ENCODE measurements around the gene TADA3. TPM values are rescaled to one million over a fixed set of nuclear protein-coding genes. Genes with fewer than 3 reads are reported as not detected.

TADA3 gene
- total RNA-seq, 1 donor from 2014 or later: 27.1 TPM

GRCh38 chr3:9800529-9800928 lies 8.3 kb upstream of the TADA3 start:
- Histone ChIP-seq H3K9ac (ENCODE audit: low read depth in 1 of 3, low read length in 3 of 3) (no peak overlapping the region), H3K27ac (ENCODE audit: low read depth, low read length) (no peak overlapping the region), H3K4me1 (ENCODE audit: control insufficient read depth in 3 of 3, insufficient read depth in 3 of 3, low read length in 3 of 3) (peaks cover 8 to 14% (median 10%) of the 10 kb centered on the region in 3 donors), H3K27me3 (ENCODE audit: control insufficient read depth in 3 of 3, insufficient read depth in 3 of 3, low read length in 3 of 3) (no peaks in the 10 kb centered on the region), H3K9me3 (ENCODE audit: control insufficient read depth in 3 of 3, low read length in 3 of 3) (no peaks in the 10 kb centered on the region), H3K36me3 (ENCODE audit: control insufficient read depth in 3 of 3, insufficient read depth in 3 of 3, low read length in 3 of 3) (peaks cover 61 to 72% (median 70%) of the 10 kb centered on the region in 3 donors), H3K4me3 (ENCODE audit: low read length in 3 of 3) (no peak overlapping the region)

- H3K9me3 ChIP-seq (ENCODE audit: control insufficient read depth in 3 of 3, low read length in 3 of 3): no peaks in the 10 kb centered on the region
- no peak overlapping the region for H3K9ac ChIP-seq (ENCODE audit: low read depth in 1 of 3, low read length in 3 of 3)
- H3K36me3 ChIP-seq (ENCODE audit: control insufficient read depth in 3 of 3, insufficient read depth in 3 of 3, low read length in 3 of 3): peaks cover 34 to 48% (median 47%) of the 10 kb centered on the region in 3 donors
- peaks cover 8 to 18% (median 15%) of the 10 kb centered on the region in 3 donors for H3K4me1 ChIP-seq (ENCODE audit: control insufficient read depth in 3 of 3, insufficient read depth in 3 of 3, low read length in 3 of 3)
- no peak overlapping the region for H3K27ac ChIP-seq (ENCODE audit: low read depth, low read length)
- no peaks in the 10 kb centered on the region for H3K27me3 ChIP-seq (ENCODE audit: control insufficient read depth in 3 of 3, insufficient read depth in 3 of 3, low read length in 3 of 3)
- H3K4me3 ChIP-seq (ENCODE audit: low read length in 3 of 3): no peak overlapping the region
These were observed 5.1 kb upstream of the TADA3 start for GRCh38 chr3:9797196-9797945.

- Histone ChIP-seq H3K4me1 (ENCODE audit: control insufficient read depth in 3 of 3, insufficient read depth in 3 of 3, low read length in 3 of 3) (peaks cover 19 to 32% (median 27%) of the 10 kb centered on the region in 3 donors), H3K27ac (ENCODE audit: low read depth, low read length) (no peak overlapping the region), H3K9ac (ENCODE audit: low read depth in 1 of 3, low read length in 3 of 3) (peak overlapping the region in 1 of 3 donors; percentile 17), H3K9me3 (ENCODE audit: control insufficient read depth in 3 of 3, low read length in 3 of 3) (no peaks in the 10 kb centered on the region), H3K4me3 (ENCODE audit: low read length in 3 of 3) (no peak overlapping the region), H3K27me3 (ENCODE audit: control insufficient read depth in 3 of 3, insufficient read depth in 3 of 3, low read length in 3 of 3) (no peaks in the 10 kb centered on the region), H3K36me3 (ENCODE audit: control insufficient read depth in 3 of 3, insufficient read depth in 3 of 3, low read length in 3 of 3) (peaks cover 21 to 35% (median 33%) of the 10 kb centered on the region in 3 donors)
These were observed 2.9 kb upstream of the TADA3 start for GRCh38 chr3:9795207-9795606.

- Histone ChIP-seq H3K4me1 (ENCODE audit: control insufficient read depth in 3 of 3, insufficient read depth in 3 of 3, low read length in 3 of 3) (peaks cover 19 to 32% (median 27%) of the 10 kb centered on the region in 3 donors), H3K9me3 (ENCODE audit: control insufficient read depth in 3 of 3, low read length in 3 of 3) (no peaks in the 10 kb centered on the region), H3K9ac (ENCODE audit: low read depth in 1 of 3, low read length in 3 of 3) (no peak overlapping the region), H3K4me3 (ENCODE audit: low read length in 3 of 3) (no peak overlapping the region), H3K27ac (ENCODE audit: low read depth, low read length) (no peak overlapping the region), H3K27me3 (ENCODE audit: control insufficient read depth in 3 of 3, insufficient read depth in 3 of 3, low read length in 3 of 3) (no peaks in the 10 kb centered on the region), H3K36me3 (ENCODE audit: control insufficient read depth in 3 of 3, insufficient read depth in 3 of 3, low read length in 3 of 3) (peaks cover 17 to 33% (median 33%) of the 10 kb centered on the region in 3 donors)
These were observed 2.1 kb upstream of the TADA3 start for GRCh38 chr3:9794400-9794799.

- H3K9me3 ChIP-seq (ENCODE audit: control insufficient read depth in 3 of 3, low read length in 3 of 3): no peaks in the 10 kb centered on the region
- peaks cover 19 to 32% (median 27%) of the 10 kb centered on the region in 3 donors for H3K4me1 ChIP-seq (ENCODE audit: control insufficient read depth in 3 of 3, insufficient read depth in 3 of 3, low read length in 3 of 3)
- H3K27me3 ChIP-seq (ENCODE audit: control insufficient read depth in 3 of 3, insufficient read depth in 3 of 3, low read length in 3 of 3): no peaks in the 10 kb centered on the region
- peaks cover 20 to 29% (median 27%) of the 10 kb centered on the region in 3 donors for H3K36me3 ChIP-seq (ENCODE audit: control insufficient read depth in 3 of 3, insufficient read depth in 3 of 3, low read length in 3 of 3)
- peak overlapping the region; percentile 96 for H3K27ac ChIP-seq (ENCODE audit: low read depth, low read length)
- peak overlapping the region; percentile 94 to 97 (median 97) for H3K9ac ChIP-seq (ENCODE audit: low read depth in 1 of 3, low read length in 3 of 3)
- H3K4me3 ChIP-seq (ENCODE audit: low read length in 3 of 3): peak overlapping the region; percentile 96 to 100 (median 97)
These were observed 998 bp upstream of the TADA3 start for GRCh38 chr3:9793161-9793781.

GRCh38 chr3:9791790-9792404 lies 376 bp downstream of the TADA3 start:
- peak overlapping the region; percentile 96 to 100 (median 97) for H3K4me3 ChIP-seq (ENCODE audit: low read length in 3 of 3)
- peak overlapping the region; percentile 94 to 97 (median 97) for H3K9ac ChIP-seq (ENCODE audit: low read depth in 1 of 3, low read length in 3 of 3)
- H3K9me3 ChIP-seq (ENCODE audit: control insufficient read depth in 3 of 3, low read length in 3 of 3): no peaks in the 10 kb centered on the region
- H3K4me1 ChIP-seq (ENCODE audit: control insufficient read depth in 3 of 3, insufficient read depth in 3 of 3, low read length in 3 of 3): peaks cover 19 to 32% (median 27%) of the 10 kb centered on the region in 3 donors
- H3K27me3 ChIP-seq (ENCODE audit: control insufficient read depth in 3 of 3, insufficient read depth in 3 of 3, low read length in 3 of 3): no peaks in the 10 kb centered on the region
- peak overlapping the region; percentile 96 for H3K27ac ChIP-seq (ENCODE audit: low read depth, low read length)
- peaks cover 15 to 24% (median 23%) of the 10 kb centered on the region in 3 donors for H3K36me3 ChIP-seq (ENCODE audit: control insufficient read depth in 3 of 3, insufficient read depth in 3 of 3, low read length in 3 of 3)

GRCh38 chr3:9791127-9791526 lies 1.1 kb downstream of the TADA3 start:
- Histone ChIP-seq H3K27ac (ENCODE audit: low read depth, low read length) (no peak overlapping the region), H3K9me3 (ENCODE audit: control insufficient read depth in 3 of 3, low read length in 3 of 3) (no peaks in the 10 kb centered on the region), H3K4me1 (ENCODE audit: control insufficient read depth in 3 of 3, insufficient read depth in 3 of 3, low read length in 3 of 3) (peaks cover 19 to 32% (median 27%) of the 10 kb centered on the region in 3 donors), H3K9ac (ENCODE audit: low read depth in 1 of 3, low read length in 3 of 3) (peak overlapping the region; percentile 7 to 97 (median 94)), H3K36me3 (ENCODE audit: control insufficient read depth in 3 of 3, insufficient read depth in 3 of 3, low read length in 3 of 3) (peaks cover 22 to 31% (median 31%) of the 10 kb centered on the region in 3 donors), H3K27me3 (ENCODE audit: control insufficient read depth in 3 of 3, insufficient read depth in 3 of 3, low read length in 3 of 3) (no peaks in the 10 kb centered on the region), H3K4me3 (ENCODE audit: low read length in 3 of 3) (peak overlapping the region in 1 of 3 donors; percentile 97)

GRCh38 chr3:9787714-9788113 lies 4.6 kb downstream of the TADA3 start:
- Histone ChIP-seq H3K9ac (ENCODE audit: low read depth in 1 of 3, low read length in 3 of 3) (no peak overlapping the region), H3K4me1 (ENCODE audit: control insufficient read depth in 3 of 3, insufficient read depth in 3 of 3, low read length in 3 of 3) (peaks cover 10 to 14% (median 11%) of the 10 kb centered on the region in 3 donors), H3K9me3 (ENCODE audit: control insufficient read depth in 3 of 3, low read length in 3 of 3) (no peaks in the 10 kb centered on the region), H3K4me3 (ENCODE audit: low read length in 3 of 3) (no peak overlapping the region), H3K36me3 (ENCODE audit: control insufficient read depth in 3 of 3, insufficient read depth in 3 of 3, low read length in 3 of 3) (peaks cover 35 to 54% (median 43%) of the 10 kb centered on the region in 3 donors), H3K27me3 (ENCODE audit: control insufficient read depth in 3 of 3, insufficient read depth in 3 of 3, low read length in 3 of 3) (no peaks in the 10 kb centered on the region), H3K27ac (ENCODE audit: low read depth, low read length) (no peak overlapping the region)

- H3K36me3 ChIP-seq (ENCODE audit: control insufficient read depth in 3 of 3, insufficient read depth in 3 of 3, low read length in 3 of 3): peaks cover 36 to 60% (median 46%) of the 10 kb centered on the region in 3 donors
These were observed 5.2 kb downstream of the TADA3 start for GRCh38 chr3:9786825-9787669.

More at GRCh38 chr3:9786825-9787669, 5.2 kb downstream of the TADA3 start:
- peaks cover 10 to 14% (median 11%) of the 10 kb centered on the region in 3 donors for H3K4me1 ChIP-seq (ENCODE audit: control insufficient read depth in 3 of 3, insufficient read depth in 3 of 3, low read length in 3 of 3)
- no peak overlapping the region for H3K4me3 ChIP-seq (ENCODE audit: low read length in 3 of 3)
- H3K27me3 ChIP-seq (ENCODE audit: control insufficient read depth in 3 of 3, insufficient read depth in 3 of 3, low read length in 3 of 3): no peaks in the 10 kb centered on the region
- H3K27ac ChIP-seq (ENCODE audit: low read depth, low read length): no peak overlapping the region
- no peak overlapping the region for H3K9ac ChIP-seq (ENCODE audit: low read depth in 1 of 3, low read length in 3 of 3)
- H3K9me3 ChIP-seq (ENCODE audit: control insufficient read depth in 3 of 3, low read length in 3 of 3): no peaks in the 10 kb centered on the region

Measured in skeletal muscle tissue (tissue), 4 donors.